GM20000 (cell line): ENCODE measurements around the gene DNAH17.

Source experiments
- DNase-seq: peaks from one replicate; pipeline ENCODE4 v3.0.0; 2012; ENCODE audit warnings: low spot score
- CTCF ChIP-seq: IDR thresholded peaks from 2 replicates; pipeline ENCODE4 v1.5.1; 2012; ENCODE audit warnings: mild to moderate bottlenecking, control low read depth; ENCODE audit errors: extremely low read depth, missing control alignments

DNAH17 gene

GRCh38 chr17:78619334-78619733 lies 42.1 kb upstream of the DNAH17 start:
- DNase-seq = no peak
- TF ChIP-seq CTCF = no peak

GRCh38 chr17:78618264-78619066 lies 41.3 kb upstream of the DNAH17 start:
- DNase-seq = no peak
- no peak for TF ChIP-seq CTCF

GRCh38 chr17:78617511-78618061 lies 40.4 kb upstream of the DNAH17 start:
- TF ChIP-seq CTCF = no peak
- DNase-seq = no peak

- DNase-seq = no peak
- no peak for TF ChIP-seq CTCF
Observed at GRCh38 chr17:78616946-78617345, 39.8 kb upstream of the DNAH17 start.

- no peak for TF ChIP-seq CTCF
- no peak for DNase-seq
Observed at GRCh38 chr17:78615631-78616030, 38.4 kb upstream of the DNAH17 start.

GRCh38 chr17:78613416-78613815 lies 36.2 kb upstream of the DNAH17 start:
- no peak for TF ChIP-seq CTCF
- DNase-seq = no peak

- TF ChIP-seq CTCF = no peak
Observed at GRCh38 chr17:78611607-78612006, 34.4 kb upstream of the DNAH17 start.

More at GRCh38 chr17:78611607-78612006, 34.4 kb upstream of the DNAH17 start:
- no peak for DNase-seq
